HUES64 (cell line): ENCODE data around the gene RNF220.

Source experiments
- H3K27ac ChIP-seq: 2 replicates; pipeline ENCODE4 v1.7.0; 2013; ENCODE audit warnings: low read depth, low read length, inconsistent platforms
- H3K27me3 ChIP-seq: 2 replicates; pipeline ENCODE4 v1.6.1; 2013; ENCODE audit warnings: mild to moderate bottlenecking, low read length; ENCODE audit not compliant: insufficient read depth
- H3K36me3 ChIP-seq: 2 replicates; pipeline ENCODE4 v1.6.1; 2013; ENCODE audit warnings: mild to moderate bottlenecking, low read length; ENCODE audit not compliant: insufficient read depth
- H3K4me1 ChIP-seq: 2 replicates; pipeline ENCODE4 v1.6.1; 2013; ENCODE audit warnings: mild to moderate bottlenecking, low read length, moderate library complexity; ENCODE audit not compliant: insufficient read depth
- H3K4me3 ChIP-seq: 2 replicates; pipeline ENCODE4 v1.5.1; 2013; ENCODE audit warnings: mild to moderate bottlenecking, low read length, moderate library complexity
- H3K9ac ChIP-seq: 2 replicates; pipeline ENCODE4 v1.6.1; 2013; ENCODE audit warnings: mild to moderate bottlenecking, low read depth, low read length
- H3K9me3 ChIP-seq: 2 replicates; pipeline ENCODE4 v1.6.1; 2013; ENCODE audit warnings: low read depth, low read length; ENCODE audit not compliant: insufficient read depth
- WGBS: fragments of 150-250, 120-280 bp; methylation state at CpG from one replicate; pipeline ENCODE4 v1.1.7; 2013; ENCODE audit warnings: missing lambda C conversion rate; 5-methylcytosine and 5-hydroxymethylcytosine counted together

Gene RNF220

DNA sequence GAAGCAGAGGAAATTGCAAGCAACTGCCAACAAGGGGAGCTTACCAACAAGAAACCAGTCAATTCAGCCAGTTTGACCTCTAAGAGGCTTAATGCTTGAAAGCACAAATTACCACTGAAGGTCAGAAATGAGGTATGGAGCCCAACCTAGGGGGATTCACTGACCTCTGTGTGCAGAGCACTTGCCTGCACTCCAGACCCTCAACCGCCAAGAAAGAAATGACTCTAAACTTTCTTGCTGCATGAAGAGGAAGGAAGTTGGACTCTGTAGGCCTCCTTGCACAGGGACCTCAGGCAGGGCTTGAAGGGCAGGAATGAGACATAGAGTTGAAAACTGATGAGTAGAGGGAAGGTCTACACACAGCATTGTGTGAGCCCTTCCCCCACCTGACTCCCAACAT lies 279.5 kb downstream of the RNF220 start:
- H3K9ac ChIP-seq: no peak overlapping the region
- H3K4me1 ChIP-seq: peaks cover 21% of the 10 kb centered on the region
- H3K4me3 ChIP-seq: no peak overlapping the region
- no peaks in the 10 kb centered on the region for H3K36me3 ChIP-seq
- WGBS: 95% methylated on average over 1 of the region's 1 CpG
- H3K27ac ChIP-seq: no peak overlapping the region
- no peaks in the 10 kb centered on the region for H3K27me3 ChIP-seq
- H3K9me3 ChIP-seq: no peaks in the 10 kb centered on the region

DNA sequence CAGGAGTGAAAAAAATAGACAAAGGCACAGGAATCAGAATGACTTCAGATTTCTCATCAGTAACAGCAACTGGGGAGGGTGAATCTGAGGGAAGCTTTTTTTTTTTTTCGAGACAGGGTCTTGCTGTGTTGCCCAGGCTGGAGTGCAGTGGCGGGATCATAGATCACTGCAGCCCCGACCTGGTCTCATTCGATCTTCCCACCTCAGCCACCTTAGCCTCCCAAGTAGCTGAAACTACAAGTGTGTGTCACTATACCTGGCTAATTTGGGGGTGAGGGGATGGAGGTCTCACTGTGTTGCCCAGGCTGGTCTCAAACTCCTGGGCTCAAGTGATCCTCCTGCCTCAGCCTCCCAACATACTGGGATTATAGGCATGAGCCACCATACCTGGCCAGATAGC lies 280.2 kb downstream of the RNF220 start:
- WGBS: 95% methylated on average over 4 of the region's 4 CpGs
- Histone ChIP-seq H3K36me3 (no peaks in the 10 kb centered on the region), H3K4me1 (peaks cover 23% of the 10 kb centered on the region), H3K9me3 (no peaks in the 10 kb centered on the region), H3K9ac (no peak overlapping the region), H3K4me3 (no peak overlapping the region), H3K27ac (no peak overlapping the region), H3K27me3 (no peaks in the 10 kb centered on the region)

DNA sequence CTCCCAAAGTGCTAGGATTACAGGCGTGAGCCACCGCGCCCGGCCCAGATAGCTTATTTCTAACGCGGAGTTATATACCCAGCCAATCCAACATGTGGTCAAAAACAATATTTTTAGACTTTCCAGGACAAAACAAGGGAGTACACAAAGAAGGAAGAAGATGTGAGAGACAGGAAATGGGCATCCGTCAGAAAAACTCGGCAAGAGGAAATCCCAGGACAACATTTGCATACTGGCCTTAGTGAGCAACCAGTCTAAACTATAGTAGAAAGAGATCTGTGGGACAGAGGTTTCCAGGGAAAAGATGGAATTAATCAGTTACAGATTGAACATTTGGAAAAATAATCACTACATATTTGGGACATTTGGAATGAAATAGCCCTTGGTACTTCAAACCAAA lies 280.8 kb downstream of the RNF220 start:
- no peaks in the 10 kb centered on the region for H3K9me3 ChIP-seq
- no peaks in the 10 kb centered on the region for H3K27me3 ChIP-seq
- no peak overlapping the region for H3K9ac ChIP-seq
- no peak overlapping the region for H3K27ac ChIP-seq
- peaks cover 23% of the 10 kb centered on the region for H3K4me1 ChIP-seq
- 89% methylated on average over 8 of the region's 8 CpGs for WGBS
- no peak overlapping the region for H3K4me3 ChIP-seq
- H3K36me3 ChIP-seq: no peaks in the 10 kb centered on the region

DNA sequence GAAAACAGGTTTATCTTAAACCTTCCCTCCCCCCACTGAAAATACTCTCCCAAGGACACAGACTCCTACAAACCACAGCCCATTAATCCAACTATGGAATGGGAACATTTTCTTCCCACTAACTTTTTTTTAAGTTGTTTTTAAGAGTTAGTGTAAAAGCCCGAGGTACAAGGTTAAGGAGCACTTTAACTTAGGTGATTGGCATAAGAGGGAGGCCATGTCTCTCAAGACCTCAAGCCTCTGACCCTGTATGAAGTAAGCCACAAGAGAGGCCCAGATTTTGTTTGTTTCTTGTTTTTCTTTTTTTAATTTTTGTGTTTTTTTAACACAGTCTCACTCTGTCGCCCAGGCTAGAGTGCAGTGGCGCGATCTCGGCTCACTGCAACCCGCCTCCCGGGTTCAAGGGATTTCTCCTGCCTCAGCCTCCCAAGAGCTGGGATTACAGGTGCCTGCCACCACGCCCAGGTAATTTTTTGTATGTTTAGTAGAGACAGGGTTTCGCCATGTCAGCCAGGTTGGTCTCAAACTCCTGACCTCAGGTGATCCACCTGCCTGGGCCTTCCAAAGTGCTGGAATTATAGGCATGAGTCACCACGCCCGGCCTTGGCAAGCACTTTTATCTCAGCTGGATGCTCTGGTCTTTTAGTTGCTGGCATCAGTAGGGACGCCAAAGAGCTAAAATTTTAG lies 283.8 kb downstream of the RNF220 start:
- Histone ChIP-seq H3K9me3 (no peaks in the 10 kb centered on the region), H3K36me3 (no peaks in the 10 kb centered on the region), H3K4me3 (no peak overlapping the region), H3K9ac (no peak overlapping the region), H3K4me1 (peaks cover 13% of the 10 kb centered on the region), H3K27me3 (no peaks in the 10 kb centered on the region), H3K27ac (no peak overlapping the region)
- 86% methylated on average over 12 of the region's 12 CpGs for WGBS

DNA sequence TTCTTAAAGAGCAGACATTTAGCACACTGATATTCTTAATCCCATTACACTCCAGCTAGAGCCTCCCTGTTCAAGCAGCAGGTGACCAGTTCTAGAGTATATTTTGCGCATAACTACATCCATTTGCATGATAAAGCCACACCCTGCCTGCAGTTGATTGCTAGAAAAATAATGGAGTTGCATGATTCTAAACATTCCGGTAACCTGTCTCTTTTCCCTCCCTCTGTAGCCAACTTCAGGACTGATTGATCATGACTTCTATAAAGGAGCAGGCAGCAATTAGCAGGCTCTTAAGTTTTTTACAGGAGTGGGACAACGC lies 284.4 kb downstream of the RNF220 start:
- no peaks in the 10 kb centered on the region for H3K27me3 ChIP-seq
- H3K27ac ChIP-seq: no peak overlapping the region
- 67% methylated on average over 3 of the region's 3 CpGs for WGBS
- no peak overlapping the region for H3K9ac ChIP-seq
- no peak overlapping the region for H3K4me3 ChIP-seq
- H3K4me1 ChIP-seq: peaks cover 13% of the 10 kb centered on the region
- H3K36me3 ChIP-seq: no peaks in the 10 kb centered on the region
- no peaks in the 10 kb centered on the region for H3K9me3 ChIP-seq

DNA sequence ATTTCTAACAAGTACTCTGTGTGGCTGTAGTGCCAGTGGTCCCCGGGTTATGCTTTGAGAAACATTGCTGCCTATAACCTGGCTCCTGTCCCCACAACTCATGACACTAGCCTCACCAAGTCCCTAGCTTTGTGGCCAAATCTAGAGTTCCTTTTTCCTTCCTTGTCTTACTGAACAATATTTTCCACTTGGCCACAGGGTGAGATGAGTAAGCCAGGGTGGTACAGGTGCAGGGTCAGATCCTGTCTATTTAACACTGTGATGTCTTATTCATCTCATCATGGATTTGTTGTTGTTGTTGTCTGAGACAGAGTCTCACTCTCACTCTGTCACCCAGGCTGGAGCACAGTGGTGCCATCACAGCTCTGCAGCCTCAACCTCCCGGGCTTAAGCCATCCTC lies 288.1 kb downstream of the RNF220 start:
- H3K36me3 ChIP-seq: no peaks in the 10 kb centered on the region
- H3K9ac ChIP-seq: no peak overlapping the region
- H3K4me1 ChIP-seq: peaks cover 13% of the 10 kb centered on the region
- no peak overlapping the region for H3K27ac ChIP-seq
- 98% methylated on average over 2 of the region's 2 CpGs for WGBS
- H3K4me3 ChIP-seq: no peak overlapping the region
- no peaks in the 10 kb centered on the region for H3K27me3 ChIP-seq
- H3K9me3 ChIP-seq: no peaks in the 10 kb centered on the region

DNA sequence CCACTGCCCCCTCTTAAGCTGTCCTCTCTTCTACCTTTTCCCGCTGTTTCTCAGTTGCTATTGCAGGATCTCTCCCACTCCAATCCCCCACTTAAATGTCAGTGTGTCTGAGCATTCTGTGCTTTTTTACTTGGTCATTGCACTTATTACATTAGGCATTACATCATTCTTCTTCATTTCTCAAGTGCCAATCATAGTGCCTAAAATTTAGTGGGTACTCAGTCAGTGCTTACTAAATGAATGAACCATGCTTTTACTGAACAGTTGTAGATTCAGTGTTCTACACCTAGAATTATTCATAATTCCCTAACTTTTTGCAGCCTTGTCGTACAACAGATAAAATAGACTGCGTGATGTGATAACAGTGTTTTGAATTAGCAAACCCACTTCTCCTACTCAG lies 288.8 kb downstream of the RNF220 start:
- Histone ChIP-seq H3K27ac (no peak overlapping the region), H3K9me3 (no peaks in the 10 kb centered on the region), H3K27me3 (no peaks in the 10 kb centered on the region), H3K4me1 (peaks cover 8% of the 10 kb centered on the region), H3K36me3 (no peaks in the 10 kb centered on the region), H3K9ac (no peak overlapping the region), H3K4me3 (no peak overlapping the region)
- 93% methylated on average over 1 of the region's 3 CpGs for WGBS

DNA sequence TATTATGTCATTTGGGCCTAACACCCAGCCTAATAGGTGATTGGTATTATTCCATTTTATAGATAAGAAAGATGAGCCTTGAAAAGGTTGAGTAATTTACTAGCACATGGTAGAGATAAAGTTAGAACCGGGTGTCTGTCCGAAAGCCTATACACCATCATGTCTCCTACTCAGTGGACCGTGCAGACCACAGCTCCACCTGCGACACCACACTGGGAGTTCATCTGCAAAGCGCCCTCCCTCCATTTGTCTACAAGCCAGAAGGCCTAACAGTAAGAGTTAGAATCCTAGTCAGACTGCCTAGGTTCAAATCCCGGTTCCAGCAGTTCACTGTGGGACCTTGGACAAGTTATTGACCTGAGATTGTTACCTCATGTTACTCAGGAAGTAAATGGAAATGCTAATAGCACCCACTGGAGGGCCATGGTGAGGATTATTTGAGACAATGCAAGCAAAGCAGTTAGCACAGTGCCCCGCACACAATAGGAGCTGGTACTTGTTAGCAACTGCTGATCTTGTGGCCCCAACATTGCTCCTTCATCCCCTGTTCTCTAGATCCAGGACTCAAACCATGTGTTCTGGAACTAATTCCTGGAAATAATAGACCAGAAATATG lies 289.9 kb downstream of the RNF220 start:
- no peaks in the 10 kb centered on the region for H3K4me1 ChIP-seq
- H3K27ac ChIP-seq: no peak overlapping the region
- no peaks in the 10 kb centered on the region for H3K9me3 ChIP-seq
- no peak overlapping the region for H3K9ac ChIP-seq
- H3K36me3 ChIP-seq: no peaks in the 10 kb centered on the region
- no peak overlapping the region for H3K4me3 ChIP-seq
- 92% methylated on average over 7 of the region's 7 CpGs for WGBS
- H3K27me3 ChIP-seq: no peaks in the 10 kb centered on the region

DNA sequence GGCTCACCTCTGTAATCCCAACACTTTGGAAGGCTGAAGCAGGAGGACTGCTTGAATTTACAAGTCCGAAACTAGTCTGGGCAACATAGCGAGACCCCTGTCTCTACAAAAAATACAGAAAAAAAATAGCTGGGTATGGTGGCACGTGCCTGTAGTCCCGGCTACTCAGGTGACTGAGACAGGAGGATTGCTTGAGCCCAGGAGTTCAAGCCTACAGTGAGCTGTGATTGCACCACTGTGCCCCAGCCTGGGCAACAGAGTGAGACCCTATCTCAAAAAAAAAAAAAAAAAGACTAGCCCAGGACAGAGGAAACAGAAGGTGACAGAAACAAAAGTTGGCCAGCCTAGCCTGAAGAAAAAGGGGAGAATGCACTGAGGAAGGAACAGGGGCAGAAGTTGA lies 290.6 kb downstream of the RNF220 start:
- Histone ChIP-seq H3K9me3 (no peaks in the 10 kb centered on the region), H3K9ac (no peak overlapping the region), H3K4me3 (no peak overlapping the region), H3K27me3 (no peaks in the 10 kb centered on the region), H3K36me3 (no peaks in the 10 kb centered on the region), H3K4me1 (no peaks in the 10 kb centered on the region), H3K27ac (no peak overlapping the region)
- WGBS: 98% methylated on average over 4 of the region's 4 CpGs

DNA sequence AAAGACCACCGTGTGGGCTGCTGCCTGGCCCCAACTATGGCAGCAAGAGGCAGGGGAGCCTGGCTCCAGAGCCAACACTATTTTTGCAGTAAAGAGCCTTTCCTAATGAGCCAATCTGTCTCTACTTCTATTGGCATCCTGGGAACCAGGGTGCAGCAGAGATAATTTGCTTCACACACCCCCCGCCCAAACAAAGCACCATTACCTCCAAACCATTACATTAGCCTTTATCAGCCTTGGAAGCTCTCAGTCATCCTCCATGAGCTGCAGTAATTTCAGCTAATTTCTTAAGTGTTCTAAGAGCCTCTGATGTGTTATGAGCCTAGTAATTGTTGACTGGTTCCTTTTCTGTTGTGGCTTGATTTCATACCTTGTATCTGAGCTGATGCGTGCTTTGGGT lies 291.0 kb downstream of the RNF220 start:
- no peak overlapping the region for H3K9ac ChIP-seq
- no peak overlapping the region for H3K27ac ChIP-seq
- no peaks in the 10 kb centered on the region for H3K27me3 ChIP-seq
- 88% methylated on average over 2 of the region's 3 CpGs for WGBS
- no peaks in the 10 kb centered on the region for H3K36me3 ChIP-seq
- H3K9me3 ChIP-seq: no peaks in the 10 kb centered on the region
- no peak overlapping the region for H3K4me3 ChIP-seq
- H3K4me1 ChIP-seq: no peaks in the 10 kb centered on the region

DNA sequence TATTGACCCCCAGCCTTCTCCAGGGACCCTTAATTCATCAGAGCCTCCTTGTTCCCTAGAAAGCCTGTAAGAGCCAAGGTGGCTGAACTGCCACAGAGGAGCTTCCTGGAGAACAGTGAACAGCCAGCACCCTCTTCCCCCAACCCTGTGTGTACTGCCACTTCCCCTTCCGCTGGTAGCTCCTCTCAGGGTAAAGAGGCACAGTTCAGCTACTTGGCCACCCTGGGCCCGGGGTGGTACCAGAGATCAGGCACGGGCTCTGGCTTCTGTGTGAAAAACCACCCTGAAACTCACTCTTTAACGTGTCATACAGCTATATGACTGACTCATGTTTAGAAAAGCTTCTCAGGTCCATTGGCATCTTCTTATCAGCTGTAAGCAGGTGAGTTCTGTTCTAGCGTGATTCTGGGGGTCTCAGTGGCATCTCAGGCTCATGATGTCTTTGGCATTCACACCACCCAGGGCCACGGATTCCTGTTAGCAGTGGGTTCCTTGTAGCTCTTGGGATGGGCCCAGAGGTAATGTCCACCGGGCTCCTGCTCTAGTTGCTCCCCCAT lies 291.8 kb downstream of the RNF220 start:
- 90% methylated on average over 7 of the region's 7 CpGs for WGBS
- Histone ChIP-seq H3K9me3 (no peaks in the 10 kb centered on the region), H3K36me3 (no peaks in the 10 kb centered on the region), H3K27me3 (no peaks in the 10 kb centered on the region), H3K4me1 (no peaks in the 10 kb centered on the region), H3K27ac (no peak overlapping the region), H3K4me3 (no peak overlapping the region), H3K9ac (no peak overlapping the region)
